ENCODE measurements around the gene NAV3.

The NAV3 gene

GRCh38 chr12:77842430-77842829, 11.7 kb downstream of the NAV3 start:
- no peak for DNase-seq (ENCODE audit: low read depth)

GRCh38 chr12:77845831-77846230, 15.1 kb downstream of the NAV3 start:
- DNase-seq (ENCODE audit: low read depth) = no peak

- no peak for DNase-seq (ENCODE audit: low read depth)
Measured at GRCh38 chr12:77847060-77847541, 16.4 kb downstream of the NAV3 start.

- DNase-seq (ENCODE audit: low read depth) = no peak
Measured at GRCh38 chr12:77847680-77848431, 17.2 kb downstream of the NAV3 start.

- no peak for DNase-seq (ENCODE audit: low read depth)
Measured at GRCh38 chr12:77850129-77850528, 19.4 kb downstream of the NAV3 start.

GRCh38 chr12:77850698-77851097, 20.0 kb downstream of the NAV3 start:
- no peak for DNase-seq (ENCODE audit: low read depth)

- DNase-seq (ENCODE audit: low read depth) = no peak
Measured at GRCh38 chr12:77855548-77855947, 24.9 kb downstream of the NAV3 start.

GRCh38 chr12:77861317-77861716, 30.6 kb downstream of the NAV3 start:
- no peak for DNase-seq (ENCODE audit: low read depth)

- DNase-seq (ENCODE audit: low read depth) = no peak
Measured at GRCh38 chr12:77865178-77865577, 34.5 kb downstream of the NAV3 start.

GRCh38 chr12:77878901-77879300, 48.2 kb downstream of the NAV3 start:
- DNase-seq (ENCODE audit: low read depth) = no peak

GRCh38 chr12:77882709-77883108, 52.0 kb downstream of the NAV3 start:
- no peak for DNase-seq (ENCODE audit: low read depth)

GRCh38 chr12:77888611-77889010, 57.9 kb downstream of the NAV3 start:
- no peak for DNase-seq (ENCODE audit: low read depth)

GRCh38 chr12:77891518-77892147, 60.9 kb downstream of the NAV3 start:
- no peak for DNase-seq (ENCODE audit: low read depth)

- DNase-seq (ENCODE audit: low read depth) = no peak
Measured at GRCh38 chr12:77893918-77894317, 63.2 kb downstream of the NAV3 start.

GRCh38 chr12:77894556-77894955, 63.9 kb downstream of the NAV3 start:
- no peak for DNase-seq (ENCODE audit: low read depth)

GRCh38 chr12:77895699-77896098, 65.0 kb downstream of the NAV3 start:
- no peak for DNase-seq (ENCODE audit: low read depth)

GRCh38 chr12:77907936-77908335, 77.2 kb downstream of the NAV3 start:
- no peak for DNase-seq (ENCODE audit: low read depth)

- DNase-seq (ENCODE audit: low read depth) = no peak
Measured at GRCh38 chr12:77914081-77914488, 83.4 kb downstream of the NAV3 start.

- DNase-seq (ENCODE audit: low read depth) = no peak
Measured at GRCh38 chr12:77915071-77915600, 84.4 kb downstream of the NAV3 start.

- no peak for DNase-seq (ENCODE audit: low read depth)
Measured at GRCh38 chr12:77916276-77916675, 85.6 kb downstream of the NAV3 start.

GRCh38 chr12:77918046-77918445, 87.4 kb downstream of the NAV3 start:
- DNase-seq (ENCODE audit: low read depth) = no peak

- no peak for DNase-seq (ENCODE audit: low read depth)
Measured at GRCh38 chr12:77919450-77919849, 88.8 kb downstream of the NAV3 start.

- no peak for DNase-seq (ENCODE audit: low read depth)
Measured at GRCh38 chr12:77923882-77924281, 93.2 kb downstream of the NAV3 start.

All from activated T-cell treated with anti-CD3 and anti-CD28 coated beads for 1 hour (primary cell).